ENCODE results near the gene AXIN1.
"Not testable (repeated sequence)": the region's sequence is repeated elsewhere in the genome, so short reads cannot be mapped to it uniquely, and the experiment has no call there.

The AXIN1 gene

DNA sequence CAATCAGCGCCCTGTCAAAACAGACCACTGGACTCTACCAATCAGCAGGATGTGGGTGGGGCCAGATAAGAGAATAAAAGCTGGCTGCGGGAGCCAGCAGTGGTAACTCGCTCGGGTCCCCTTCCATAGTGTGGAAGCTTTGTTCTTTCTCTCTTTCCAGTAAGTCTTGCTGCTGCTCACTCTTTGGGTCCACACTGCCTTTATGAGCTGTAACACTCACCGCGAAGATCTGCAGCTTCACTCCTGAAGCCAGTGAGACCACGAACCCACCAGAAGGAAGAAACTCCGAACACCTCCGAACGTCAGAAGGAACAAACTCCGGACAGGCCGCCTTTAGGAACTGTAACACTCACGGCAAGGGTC, 10.6 kb downstream of the AXIN1 start:
- H3K27ac ChIP-seq (ENCODE audit: low read depth in 2 of 2, low read length in 2 of 2); H3K4me3 ChIP-seq (ENCODE audit: low read length in 2 of 2); H3K27me3 ChIP-seq (ENCODE audit: control insufficient read depth in 2 of 2, insufficient read depth in 2 of 2, low read length in 2 of 2); H3K9ac ChIP-seq (ENCODE audit: low read depth in 1 of 2, low read length in 2 of 2); H3K9me3 ChIP-seq (ENCODE audit: control insufficient read depth in 2 of 2, low read length in 2 of 2): not testable (repeated sequence)
- Histone ChIP-seq H3K36me3 (ENCODE audit: control insufficient read depth in 2 of 2, insufficient read depth in 2 of 2, low read length in 2 of 2) (peaks cover 17% of the 10 kb centered on the region in 2 donors), H3K4me1 (ENCODE audit: control insufficient read depth in 2 of 2, insufficient read depth in 2 of 2, low read length in 2 of 2) (peaks cover 9 to 17% of the 10 kb centered on the region in 2 donors)

DNA sequence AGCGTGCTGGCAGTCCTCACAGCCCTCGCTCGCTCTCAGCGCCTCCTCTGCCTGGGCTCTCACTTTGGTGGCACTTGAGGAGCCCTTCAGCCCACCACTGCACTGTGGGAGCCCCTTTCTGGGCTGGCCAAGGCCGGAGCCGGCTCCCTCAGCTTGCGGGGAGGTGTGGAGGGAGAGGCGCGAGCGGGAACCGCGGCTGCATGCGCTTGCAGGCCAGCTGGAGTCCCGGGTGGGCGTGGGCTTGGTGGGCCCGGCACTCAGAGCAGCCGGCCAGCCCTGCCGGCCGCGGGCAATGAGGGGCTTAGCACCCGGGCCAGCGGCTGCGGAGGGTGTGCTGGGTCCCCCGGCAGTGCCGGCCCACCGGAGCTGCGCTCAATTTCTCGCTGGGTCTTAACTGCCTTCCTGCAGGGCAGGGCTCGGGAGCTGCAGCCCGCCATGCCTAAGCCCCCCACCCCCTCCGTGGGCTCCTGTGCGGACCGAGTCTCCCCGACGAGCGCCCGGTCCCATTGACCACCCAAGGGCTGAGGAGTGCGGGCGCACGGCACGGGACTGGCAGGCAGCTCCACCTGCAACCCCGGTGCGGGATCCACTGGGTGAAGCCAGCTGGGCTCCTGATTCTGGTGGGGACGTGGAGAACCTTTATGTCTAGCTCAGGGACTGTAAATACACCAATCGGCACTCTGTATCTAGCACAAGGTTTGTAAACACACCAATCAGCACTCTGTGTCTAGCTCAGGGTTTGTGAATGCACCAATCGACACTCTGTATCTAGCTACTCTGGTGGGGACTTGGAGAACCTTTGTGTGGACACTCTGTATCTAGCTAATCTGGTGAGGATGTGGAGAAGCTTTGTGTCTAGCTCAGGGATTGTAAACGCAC, 11.2 kb downstream of the AXIN1 start:
- H3K9me3 ChIP-seq (ENCODE audit: control insufficient read depth in 2 of 2, low read length in 2 of 2); H3K9ac ChIP-seq (ENCODE audit: low read depth in 1 of 2, low read length in 2 of 2); H3K4me3 ChIP-seq (ENCODE audit: low read length in 2 of 2); H3K27me3 ChIP-seq (ENCODE audit: control insufficient read depth in 2 of 2, insufficient read depth in 2 of 2, low read length in 2 of 2); H3K27ac ChIP-seq (ENCODE audit: low read depth in 2 of 2, low read length in 2 of 2): not testable (repeated sequence)
- peaks cover 9 to 17% of the 10 kb centered on the region in 2 donors for H3K4me1 ChIP-seq (ENCODE audit: control insufficient read depth in 2 of 2, insufficient read depth in 2 of 2, low read length in 2 of 2)
- peaks cover 12 to 17% of the 10 kb centered on the region in 2 donors for H3K36me3 ChIP-seq (ENCODE audit: control insufficient read depth in 2 of 2, insufficient read depth in 2 of 2, low read length in 2 of 2)

DNA sequence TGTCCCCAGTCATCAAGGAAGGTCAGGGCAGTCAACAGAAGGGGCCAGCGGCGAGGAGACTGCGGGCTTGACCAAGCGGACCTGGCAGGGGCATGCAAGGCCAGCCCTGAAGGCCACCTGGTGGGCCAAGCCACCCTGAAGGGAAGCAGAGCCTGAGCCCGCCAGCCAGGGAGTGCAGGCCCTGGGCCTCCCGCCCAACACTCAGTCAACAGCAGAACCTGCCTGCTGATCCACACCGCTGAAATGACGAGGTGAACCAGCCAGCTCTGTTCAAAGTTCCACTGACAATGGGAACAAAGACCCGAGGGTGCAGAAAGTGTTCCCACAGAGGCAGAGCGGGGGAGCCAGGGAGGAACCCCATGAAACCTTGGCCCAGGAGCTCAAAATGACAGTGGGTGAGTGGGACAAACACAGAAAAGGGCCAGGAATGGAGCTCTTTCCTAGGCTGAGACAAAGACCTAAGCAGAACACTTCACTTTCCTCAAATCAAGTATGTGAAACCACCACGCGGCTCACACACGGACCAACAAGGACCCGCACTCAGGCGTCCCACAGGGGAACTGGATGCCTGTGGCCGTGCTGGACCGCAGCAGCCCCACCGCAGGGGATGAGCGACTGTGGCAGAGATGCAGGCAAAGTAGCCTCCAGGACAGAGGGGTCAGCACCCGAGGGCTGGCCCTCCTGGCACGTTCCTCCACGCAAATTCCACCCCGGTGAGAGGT, 12.0 kb downstream of the AXIN1 start:
- peak overlapping the region in 1 of 2 donors; percentile 11 for H3K9ac ChIP-seq (ENCODE audit: low read depth in 1 of 2, low read length in 2 of 2)
- H3K4me3 ChIP-seq (ENCODE audit: low read length in 2 of 2) = no peak overlapping the region
- H3K27ac ChIP-seq (ENCODE audit: low read depth in 2 of 2, low read length in 2 of 2) = no peak overlapping the region
- H3K36me3 ChIP-seq (ENCODE audit: control insufficient read depth in 2 of 2, insufficient read depth in 2 of 2, low read length in 2 of 2) = peaks cover 7 to 12% of the 10 kb centered on the region in 2 donors
- peaks cover 9 to 17% of the 10 kb centered on the region in 2 donors for H3K4me1 ChIP-seq (ENCODE audit: control insufficient read depth in 2 of 2, insufficient read depth in 2 of 2, low read length in 2 of 2)
- H3K9me3 ChIP-seq (ENCODE audit: control insufficient read depth in 2 of 2, low read length in 2 of 2) = no peaks in the 10 kb centered on the region
- no peaks in the 10 kb centered on the region for H3K27me3 ChIP-seq (ENCODE audit: control insufficient read depth in 2 of 2, insufficient read depth in 2 of 2, low read length in 2 of 2)

DNA sequence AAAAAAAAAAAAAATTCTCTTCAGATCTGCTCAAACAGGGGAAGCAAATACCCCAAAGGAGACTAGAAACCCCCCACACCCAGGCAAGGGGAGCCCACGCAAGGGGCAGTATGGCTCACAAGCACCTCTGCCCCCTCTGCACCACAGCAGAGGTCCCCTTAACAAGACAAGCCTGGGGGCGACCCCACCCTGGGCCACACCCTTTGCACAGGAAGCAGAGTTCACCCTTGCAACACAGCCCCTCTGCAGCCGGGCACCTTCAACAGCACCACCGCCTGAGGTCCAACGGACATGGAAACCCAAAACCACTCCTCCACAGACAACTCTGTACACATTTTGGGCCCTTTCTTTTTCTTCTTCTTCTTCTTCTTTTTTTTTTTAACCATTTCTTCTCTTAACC, 12.8 kb downstream of the AXIN1 start:
- no peaks in the 10 kb centered on the region for H3K9me3 ChIP-seq (ENCODE audit: control insufficient read depth in 2 of 2, low read length in 2 of 2)
- H3K9ac ChIP-seq (ENCODE audit: low read depth in 1 of 2, low read length in 2 of 2) = no peak overlapping the region
- H3K36me3 ChIP-seq (ENCODE audit: control insufficient read depth in 2 of 2, insufficient read depth in 2 of 2, low read length in 2 of 2) = peaks cover 4 to 8% of the 10 kb centered on the region in 2 donors
- no peak overlapping the region for H3K27ac ChIP-seq (ENCODE audit: low read depth in 2 of 2, low read length in 2 of 2)
- H3K27me3 ChIP-seq (ENCODE audit: control insufficient read depth in 2 of 2, insufficient read depth in 2 of 2, low read length in 2 of 2) = no peaks in the 10 kb centered on the region
- no peak overlapping the region for H3K4me3 ChIP-seq (ENCODE audit: low read length in 2 of 2)
- peaks cover 9 to 17% of the 10 kb centered on the region in 2 donors for H3K4me1 ChIP-seq (ENCODE audit: control insufficient read depth in 2 of 2, insufficient read depth in 2 of 2, low read length in 2 of 2)

DNA sequence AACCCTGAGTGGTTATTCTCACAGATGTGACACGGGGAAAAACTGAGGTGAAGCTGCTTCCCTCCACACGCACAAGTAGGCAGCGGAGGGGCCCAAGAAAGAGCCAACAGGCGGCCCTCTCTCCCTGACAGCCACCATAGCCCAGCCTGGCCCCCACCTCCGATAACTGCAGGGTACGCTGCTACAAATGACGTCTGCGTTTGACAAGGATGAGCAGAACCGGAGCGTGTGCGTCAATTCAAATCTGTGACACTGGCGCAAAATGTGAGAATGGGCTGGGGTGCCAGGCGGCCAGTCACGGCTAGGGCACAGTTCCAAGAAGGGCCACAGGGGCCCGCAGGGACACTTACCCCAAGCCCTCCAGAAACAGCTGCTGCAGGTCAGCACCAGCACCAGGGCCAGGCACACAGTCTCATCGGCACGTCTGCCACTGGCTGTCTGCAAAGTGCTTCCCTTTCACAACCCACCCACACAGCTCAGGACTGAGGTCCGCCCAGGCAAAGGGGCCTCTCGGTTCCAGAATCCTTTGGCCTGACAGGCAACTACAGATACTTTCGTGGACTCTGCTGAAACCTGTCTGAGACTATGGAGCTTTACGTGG, 14.4 kb downstream of the AXIN1 start:
- peaks cover 2 to 8% of the 10 kb centered on the region in 2 donors for H3K36me3 ChIP-seq (ENCODE audit: control insufficient read depth in 2 of 2, insufficient read depth in 2 of 2, low read length in 2 of 2)
- peaks cover 9 to 17% of the 10 kb centered on the region in 2 donors for H3K4me1 ChIP-seq (ENCODE audit: control insufficient read depth in 2 of 2, insufficient read depth in 2 of 2, low read length in 2 of 2)
- no peak overlapping the region for H3K9ac ChIP-seq (ENCODE audit: low read depth in 1 of 2, low read length in 2 of 2)
- H3K4me3 ChIP-seq (ENCODE audit: low read length in 2 of 2) = no peak overlapping the region
- H3K27ac ChIP-seq (ENCODE audit: low read depth in 2 of 2, low read length in 2 of 2) = no peak overlapping the region
- H3K27me3 ChIP-seq (ENCODE audit: control insufficient read depth in 2 of 2, insufficient read depth in 2 of 2, low read length in 2 of 2) = no peaks in the 10 kb centered on the region
- no peaks in the 10 kb centered on the region for H3K9me3 ChIP-seq (ENCODE audit: control insufficient read depth in 2 of 2, low read length in 2 of 2)

DNA sequence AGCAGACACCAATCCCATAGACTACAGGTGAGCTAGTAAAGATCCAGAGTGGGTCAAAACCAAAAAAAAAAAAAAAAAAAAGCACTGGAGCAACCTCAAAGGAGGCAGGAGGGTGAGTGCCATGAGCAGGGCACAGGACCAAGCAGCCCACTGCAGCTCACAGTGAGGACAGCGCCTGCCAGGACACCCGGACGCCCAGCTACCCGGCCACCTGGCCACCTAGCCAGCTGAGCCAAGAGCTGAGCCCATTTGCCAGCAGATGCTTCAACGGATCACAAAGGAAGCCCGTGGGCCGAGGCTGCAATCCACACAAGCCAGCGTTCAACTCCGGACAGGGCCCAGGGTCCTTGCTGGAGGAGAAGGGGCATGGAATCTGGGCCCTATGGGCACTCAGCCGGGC, 15.1 kb downstream of the AXIN1 start:
- no peaks in the 10 kb centered on the region for H3K27me3 ChIP-seq (ENCODE audit: control insufficient read depth in 2 of 2, insufficient read depth in 2 of 2, low read length in 2 of 2)
- peaks cover 9 to 17% of the 10 kb centered on the region in 2 donors for H3K4me1 ChIP-seq (ENCODE audit: control insufficient read depth in 2 of 2, insufficient read depth in 2 of 2, low read length in 2 of 2)
- H3K9me3 ChIP-seq (ENCODE audit: control insufficient read depth in 2 of 2, low read length in 2 of 2) = no peaks in the 10 kb centered on the region
- peaks cover 1 to 2% of the 10 kb centered on the region in 2 donors for H3K36me3 ChIP-seq (ENCODE audit: control insufficient read depth in 2 of 2, insufficient read depth in 2 of 2, low read length in 2 of 2)
- no peak overlapping the region for H3K27ac ChIP-seq (ENCODE audit: low read depth in 2 of 2, low read length in 2 of 2)
- H3K4me3 ChIP-seq (ENCODE audit: low read length in 2 of 2) = no peak overlapping the region
- H3K9ac ChIP-seq (ENCODE audit: low read depth in 1 of 2, low read length in 2 of 2) = no peak overlapping the region

DNA sequence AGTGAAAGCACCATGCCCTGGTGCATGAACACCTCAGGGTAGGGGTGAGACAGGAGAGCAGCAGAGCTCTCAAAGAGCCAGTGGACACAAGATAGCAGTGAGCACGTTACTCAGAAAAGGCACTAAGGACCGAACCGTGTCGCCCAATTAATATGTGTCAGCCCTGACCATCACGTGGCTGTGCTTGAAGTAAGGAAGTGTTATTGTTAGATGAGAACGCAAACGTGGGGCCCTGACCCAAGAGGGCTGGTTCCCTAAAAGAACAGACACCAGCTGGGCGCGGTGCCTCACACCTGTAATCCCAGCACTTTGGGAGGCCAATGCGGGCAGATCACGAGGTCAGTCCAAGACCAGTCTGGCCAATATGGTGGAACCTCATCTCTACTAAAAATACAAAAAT, 16.3 kb downstream of the AXIN1 start:
- Histone ChIP-seq H3K9ac (ENCODE audit: low read depth in 1 of 2, low read length in 2 of 2) (no peak overlapping the region), H3K9me3 (ENCODE audit: control insufficient read depth in 2 of 2, low read length in 2 of 2) (no peaks in the 10 kb centered on the region), H3K27ac (ENCODE audit: low read depth in 2 of 2, low read length in 2 of 2) (no peak overlapping the region), H3K27me3 (ENCODE audit: control insufficient read depth in 2 of 2, insufficient read depth in 2 of 2, low read length in 2 of 2) (no peaks in the 10 kb centered on the region), H3K4me3 (ENCODE audit: low read length in 2 of 2) (no peak overlapping the region), H3K4me1 (ENCODE audit: control insufficient read depth in 2 of 2, insufficient read depth in 2 of 2, low read length in 2 of 2) (peaks cover 9 to 23% of the 10 kb centered on the region in 2 donors), H3K36me3 (ENCODE audit: control insufficient read depth in 2 of 2, insufficient read depth in 2 of 2, low read length in 2 of 2) (no peaks in the 10 kb centered on the region)

DNA sequence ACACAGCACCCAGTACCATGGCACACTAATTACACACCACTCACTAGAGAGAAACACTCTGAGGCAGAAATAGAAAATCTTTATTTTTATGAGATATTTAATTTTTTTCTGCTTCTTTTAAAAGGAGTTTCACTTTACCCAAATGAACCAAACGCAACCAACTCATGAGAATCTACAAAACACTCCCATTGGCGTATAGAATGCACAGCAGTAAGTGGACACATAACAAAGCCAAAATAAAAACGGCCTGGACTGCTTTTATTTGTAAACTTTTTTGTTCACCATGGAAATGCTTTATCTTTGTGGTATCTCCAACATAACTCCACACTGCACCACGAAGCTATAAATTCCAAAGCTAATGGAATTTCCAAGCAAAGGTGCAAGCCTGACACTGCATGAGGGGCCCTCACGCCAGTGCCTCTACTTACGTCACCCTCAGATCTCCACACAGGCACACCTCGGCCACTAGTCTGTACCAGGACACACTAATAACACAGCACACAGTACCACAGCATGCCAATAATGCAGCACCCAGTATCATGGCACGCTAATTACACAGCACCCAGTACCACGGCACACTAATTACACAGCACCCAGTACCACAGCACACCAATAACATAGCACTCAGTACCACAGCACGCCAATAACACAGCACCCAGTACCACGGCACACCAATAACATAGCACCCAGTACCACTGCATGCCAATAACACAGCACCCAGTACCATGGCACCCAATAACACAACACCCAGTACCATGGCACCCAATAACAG, 17.5 kb downstream of the AXIN1 start:
- H3K4me1 ChIP-seq (ENCODE audit: control insufficient read depth in 2 of 2, insufficient read depth in 2 of 2, low read length in 2 of 2) = peaks cover 9 to 24% of the 10 kb centered on the region in 2 donors
- H3K9me3 ChIP-seq (ENCODE audit: control insufficient read depth in 2 of 2, low read length in 2 of 2); H3K9ac ChIP-seq (ENCODE audit: low read depth in 1 of 2, low read length in 2 of 2): not testable (repeated sequence)

DNA sequence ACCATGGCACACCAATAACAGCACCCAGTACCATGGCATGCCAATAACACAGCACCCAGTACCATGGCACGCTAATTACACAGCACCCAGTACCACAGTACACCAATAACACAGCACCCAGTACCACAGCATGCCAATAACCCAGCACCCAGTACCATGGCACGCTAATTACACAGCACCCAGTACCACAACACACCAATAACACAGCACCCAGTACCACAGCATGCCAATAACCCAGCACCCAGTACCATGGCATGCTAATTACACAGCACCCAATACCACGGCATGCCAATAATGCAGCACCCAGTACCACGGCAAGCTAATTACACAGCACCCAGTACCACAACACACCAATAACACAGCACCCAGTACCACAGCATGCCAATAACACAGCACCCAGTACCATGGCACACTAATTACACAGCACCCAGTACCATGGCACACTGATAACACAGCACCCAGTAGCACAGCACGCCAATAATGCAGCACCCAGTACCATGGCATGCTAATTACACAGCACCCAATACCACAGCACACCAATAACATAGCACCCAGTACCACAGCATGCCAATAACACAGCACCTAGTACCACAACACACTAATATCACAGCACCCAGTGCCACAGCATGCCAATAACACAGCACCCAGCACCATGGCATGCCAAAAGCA, 18.2 kb downstream of the AXIN1 start:
- H3K27ac ChIP-seq (ENCODE audit: low read depth in 2 of 2, low read length in 2 of 2); H3K4me3 ChIP-seq (ENCODE audit: low read length in 2 of 2); H3K9ac ChIP-seq (ENCODE audit: low read depth in 1 of 2, low read length in 2 of 2); H3K27me3 ChIP-seq (ENCODE audit: control insufficient read depth in 2 of 2, insufficient read depth in 2 of 2, low read length in 2 of 2); H3K36me3 ChIP-seq (ENCODE audit: control insufficient read depth in 2 of 2, insufficient read depth in 2 of 2, low read length in 2 of 2); H3K9me3 ChIP-seq (ENCODE audit: control insufficient read depth in 2 of 2, low read length in 2 of 2): not testable (repeated sequence)
- H3K4me1 ChIP-seq (ENCODE audit: control insufficient read depth in 2 of 2, insufficient read depth in 2 of 2, low read length in 2 of 2) = peaks cover 5 to 17% of the 10 kb centered on the region in 2 donors

More for the DNA sequence above, 17.5 kb downstream of the AXIN1 start:
- not testable (repeated sequence) for H3K27ac ChIP-seq (ENCODE audit: low read depth in 2 of 2, low read length in 2 of 2); H3K27me3 ChIP-seq (ENCODE audit: control insufficient read depth in 2 of 2, insufficient read depth in 2 of 2, low read length in 2 of 2); H3K4me3 ChIP-seq (ENCODE audit: low read length in 2 of 2); H3K36me3 ChIP-seq (ENCODE audit: control insufficient read depth in 2 of 2, insufficient read depth in 2 of 2, low read length in 2 of 2)
